ENCODE results near the gene TCF7L1. TPM values are rescaled to one million over a fixed set of nuclear protein-coding genes. Genes with fewer than 3 reads are reported as not detected.

Gene TCF7L1
- polyA plus RNA-seq, 1 of the 3 experiments (the other 2 are of a cell fraction), result 3.7 TPM

- Histone ChIP-seq H3K27me3 (ENCODE audit: insufficient read depth) (no peaks in the 10 kb centered on the region), H3K4me3 (ENCODE audit: low read depth in 2 of 2, low read length in 1 of 2) (peak overlapping the region in 1 of 2 experiments; percentile 71; a peak in 2 of 4 replicates), H3K36me3 (replicated peaks in 1 of 2; ENCODE audit: control insufficient read depth in 1 of 2, insufficient read depth in 2 of 2, low read length in 1 of 2) (no peaks in the 10 kb centered on the region), H3F3A (replicated peaks; ENCODE audit: insufficient read depth) (peaks cover 3% of the 10 kb centered on the region), H3K79me2 (ENCODE audit: insufficient read depth) (peaks cover 12% of the 10 kb centered on the region; the same call in 1 of the 2 replicates), H3K4me2 (peak overlapping the region; percentile 91; the same call in 1 of the 2 replicates), H3K9me2 (no peaks in the 10 kb centered on the region), H4K20me1 (ENCODE audit: insufficient read depth) (no peaks in the 10 kb centered on the region), H3K4me1 (ENCODE audit: control insufficient read depth in 1 of 2, insufficient read depth in 2 of 2, low read depth in 1 of 2, low read length in 1 of 2) (peaks cover 0 to 18% of the 10 kb centered on the region in 2 experiments; a peak in 2 of 4 replicates), H3K9me3 (no peaks in the 10 kb centered on the region), H3K27ac (ENCODE audit: low read depth in 2 of 2, low read length in 1 of 2) (no peak overlapping the region), H2AFZ (ENCODE audit: low read depth) (no peak overlapping the region), H3K9ac (no peak overlapping the region)
- POLR2A ChIA-PET, result no interaction called here
- 93% methylated on average over 41 of the region's 46 CpGs for WGBS (ENCODE audit: low lambda C conversion rate)
- no peak for DNase-seq
- CTCF ChIA-PET, result interaction anchor here (1.6 to 6.5 kb wide), 4 partner anchors 12 to 174 kb away, joined by 3 to 110 read pairs (median 28); no protein-coding TSS in a partner anchor
- TF ChIP-seq TEAD4 (IDR thresholded peaks at IDR 0.05; ENCODE audit: borderline replicate concordance, insufficient read depth), result no peak
- no peak for TF ChIP-seq RCOR1 (IDR thresholded peaks at IDR 0.05; ENCODE audit: low read length)
Observed at GRCh38 chr2:85134896-85135659, 1.9 kb downstream of the TCF7L1 start.

GRCh38 chr2:85135660-85135914, 2.4 kb downstream of the TCF7L1 start:
- 91% methylated on average over 4 of the region's 4 CpGs for WGBS (ENCODE audit: low lambda C conversion rate)
- CTCF ChIA-PET, result interaction anchor here (0.7 to 5.7 kb wide), 3 partner anchors 12 to 149 kb away, joined by 3 to 46 read pairs (median 3); no protein-coding TSS in a partner anchor
- Histone ChIP-seq H3K9me3 (no peaks in the 10 kb centered on the region), H3K27ac (ENCODE audit: low read depth in 2 of 2, low read length in 1 of 2) (no peak overlapping the region), H3K36me3 (replicated peaks in 1 of 2; ENCODE audit: control insufficient read depth in 1 of 2, insufficient read depth in 2 of 2, low read length in 1 of 2) (no peaks in the 10 kb centered on the region), H4K20me1 (ENCODE audit: insufficient read depth) (no peaks in the 10 kb centered on the region), H3F3A (replicated peaks; ENCODE audit: insufficient read depth) (peaks cover 3% of the 10 kb centered on the region), H2AFZ (ENCODE audit: low read depth) (no peak overlapping the region), H3K79me2 (ENCODE audit: insufficient read depth) (peaks cover 12% of the 10 kb centered on the region; the same call in 1 of the 2 replicates), H3K9me2 (no peaks in the 10 kb centered on the region), H3K4me3 (ENCODE audit: low read depth in 2 of 2, low read length in 1 of 2) (no peak overlapping the region), H3K4me1 (ENCODE audit: control insufficient read depth in 1 of 2, insufficient read depth in 2 of 2, low read depth in 1 of 2, low read length in 1 of 2) (peaks cover 0 to 18% of the 10 kb centered on the region in 2 experiments; a peak in 2 of 4 replicates), H3K4me2 (no peak overlapping the region), H3K9ac (no peak overlapping the region), H3K27me3 (ENCODE audit: insufficient read depth) (no peaks in the 10 kb centered on the region)
- DNase-seq, result no peak
- TF ChIP-seq ELF1 (IDR thresholded peaks at IDR 0.05), result no peak
- TF ChIP-seq PBX3 (IDR thresholded peaks at IDR 0.05), result no peak
- no peak for TF ChIP-seq EZH2phosphoT487 (IDR thresholded peaks at IDR 0.05; ENCODE audit: borderline replicate concordance, low read depth)
- TF ChIP-seq REST (IDR thresholded peaks at IDR 0.05; ENCODE audit: low read depth, low read length), result no peak
- TF ChIP-seq USF2 (IDR thresholded peaks at IDR 0.05; ENCODE audit: borderline replicate concordance, low read depth, low read length), result no peak
- TF ChIP-seq RAD21 (IDR thresholded peaks at IDR 0.05; ENCODE audit: low read length), result no peak
- TF ChIP-seq FOXM1 (IDR thresholded peaks at IDR 0.05; ENCODE audit: low read depth), result no peak
- TF ChIP-seq TCF12 (IDR thresholded peaks at IDR 0.05), result no peak
- TF ChIP-seq TAF1 (IDR thresholded peaks at IDR 0.05; ENCODE audit: borderline replicate concordance, low read depth, low read length), result no peak
- TF ChIP-seq MAX (IDR thresholded peaks at IDR 0.05; ENCODE audit: low read depth), result no peak
- TF ChIP-seq USF1 (IDR thresholded peaks at IDR 0.05; ENCODE audit: borderline replicate concordance, low read depth), result no peak
- TF ChIP-seq GABPA (IDR thresholded peaks at IDR 0.05; ENCODE audit: low read depth), result no peak
- no peak for TF ChIP-seq NFIC (IDR thresholded peaks at IDR 0.05; ENCODE audit: borderline replicate concordance)
- TF ChIP-seq EP300 (IDR thresholded peaks at IDR 0.05; ENCODE audit: borderline replicate concordance in 1 of 2, low read depth in 1 of 2, low read length in 1 of 2), result no peak
- TF ChIP-seq MXI1 (IDR thresholded peaks at IDR 0.05; ENCODE audit: low read depth, low read length), result no peak
- POLR2A ChIA-PET, result no interaction called here

Data from SK-N-SH (cell line).